Measurements from ENCODE around the gene RGS18. TPM values are rescaled to one million over a fixed set of nuclear protein-coding genes. Genes with fewer than 3 reads are reported as not detected.

Gene RGS18
- total and polyA plus RNA-seq, 9 of the 15 experiments (the other 6 are each of a cell fraction or from before 2014, with no cell fraction given) = 0.03 to 0.11 (median 0.05) TPM; not detected in 5

GRCh38 chr1:192170196-192170984 lies 12.1 kb downstream of the RGS18 start (continued):
- TF ChIP-seq NCOR1 (IDR thresholded peaks at IDR 0.05) (peak; percentile 16; the same call in 1 of the 2 replicates), FUS (optimal IDR thresholded peaks at IDR 0.05; ENCODE audit: low read depth, low read length) (no peak), ETS2 (tag; IDR thresholded peaks at IDR 0.05; ENCODE audit: borderline replicate concordance, poor library complexity, severe bottlenecking) (no peak), MED1 (CRISPR knock-in tag; IDR thresholded peaks at IDR 0.05; ENCODE audit: borderline replicate concordance) (no peak), ZFP91 (CRISPR knock-in tag; IDR thresholded peaks at IDR 0.05) (no peak)

GRCh38 chr1:192171123-192171522 lies 12.9 kb downstream of the RGS18 start:
- Histone ChIP-seq H4K20me1 (replicated peaks; ENCODE audit: control insufficient read depth, insufficient read depth, low read length) (no peaks in the 10 kb centered on the region), H3K27me3 (ENCODE audit: control insufficient read depth in 2 of 2, insufficient read depth in 2 of 2, low read length in 2 of 2) (no peaks in the 10 kb centered on the region), H3K79me2 (ENCODE audit: control insufficient read depth, insufficient read depth, low read length) (no peaks in the 10 kb centered on the region), H2AFZ (ENCODE audit: low read depth, low read length) (peak overlapping the region; percentile 86), H3K27ac (ENCODE audit: extremely low read depth, low read depth, low read length) (peak overlapping the region; percentile 73), H3K9me3 (replicated peaks; ENCODE audit: control insufficient read depth, insufficient read depth, low read depth, low read length) (no peaks in the 10 kb centered on the region), H3K9ac (ENCODE audit: insufficient read depth in 1 of 2, low read depth in 2 of 2, low read length in 2 of 2) (no peak overlapping the region), H3K4me1 (replicated peaks in 1 of 2; ENCODE audit: control insufficient read depth in 2 of 2, insufficient read depth in 2 of 2, low read length in 2 of 2) (peaks cover 0 to 13% of the 10 kb centered on the region in 2 experiments; a peak in 2 of 5 replicates), H3K4me3 (no peak overlapping the region), H3K4me2 (ENCODE audit: insufficient read depth, low read length) (peak overlapping the region; percentile 13; the same call in 1 of the 2 replicates), H3K9me1 (ENCODE audit: control insufficient read depth, insufficient read depth, low read length) (no peaks in the 10 kb centered on the region), H3K36me3 (ENCODE audit: control insufficient read depth, insufficient read depth, low read length) (no peaks in the 10 kb centered on the region)
- WGBS (ENCODE audit: insufficient coverage, low coverage, missing lambda C conversion rate) = 5% methylated on average over 3 of the region's 3 CpGs
- POLR2A ChIA-PET = interaction anchor here (0.6 kb wide), 1 partner anchor 38 kb away, joined by 3 read pairs; no protein-coding TSS in a partner anchor
- ATAC-seq (peak; percentile 82), FAIRE-seq (peak; percentile 77), DNase-seq (ENCODE audit: extremely low read depth in 1 of 4, low spot score in 3 of 4) (peak in 2 of 4 experiments; percentile 14 to 58)
- intact Hi-C loops (cut with micrococcal nuclease) (no loop called here), in situ Hi-C loops (cut with MboI) (no loop called here)
- no TSS peak for BruUV-seq (replicated peaks)
- CTCF ChIA-PET (ENCODE audit: low intra/inter-chr PET ratio) = no interaction called here
- 0 out of 2 replicates have a peak, but pooled peaks have one; percentile 50 for TF ChIP-seq C11orf30 (IDR thresholded peaks at IDR 0.05; ENCODE audit: low read depth)
- TF ChIP-seq ATF7 (IDR thresholded peaks at IDR 0.05) = no peak
- TF ChIP-seq ZSCAN32 (CRISPR knock-in tag; IDR thresholded peaks at IDR 0.05) = no peak
- TF ChIP-seq MAFK (IDR thresholded peaks at IDR 0.05; ENCODE audit: low read length) = peak; percentile 20; the same call in 1 of the 2 replicates
- TF ChIP-seq GTF2F1 (IDR thresholded peaks at IDR 0.05; ENCODE audit: low read depth, low read length) = no peak
- TF ChIP-seq MAFF (IDR thresholded peaks at IDR 0.05; ENCODE audit: low read length) = 0 out of 2 replicates have a peak, but pooled peaks have one; percentile 28
- TF ChIP-seq HMBOX1 (IDR thresholded peaks at IDR 0.05) = peak; percentile 62
- no peak for TF ChIP-seq DDX20 (tag; IDR thresholded peaks at IDR 0.05; ENCODE audit: low read depth)
- peak; percentile 83 for TF ChIP-seq NFE2 (IDR thresholded peaks at IDR 0.05; ENCODE audit: low read depth)
- TF ChIP-seq ZNF316 (IDR thresholded peaks at IDR 0.05) = peak; percentile 42; the same call in 1 of the 2 replicates
